ENCODE data around the gene MEIKIN. TPM values are rescaled to one million over a fixed set of nuclear protein-coding genes. Genes with fewer than 3 reads are reported as not detected.

The MEIKIN gene
- total RNA-seq, 1 experiment from 2014 or later: not detected

- Mint-ChIP-seq H3K4me3 (ENCODE audit: unreplicated experiment) (no peak overlapping the region), H3K27ac (ENCODE audit: unreplicated experiment) (no peak overlapping the region), H3K36me3 (ENCODE audit: insufficient read depth, unreplicated experiment) (no peaks in the 10 kb centered on the region), H3K4me1 (ENCODE audit: low read depth, unreplicated experiment) (no peaks in the 10 kb centered on the region), H3K9me3 (ENCODE audit: unreplicated experiment) (no peaks in the 10 kb centered on the region), H3K27me3 (ENCODE audit: insufficient read depth, unreplicated experiment) (peaks cover 11% of the 10 kb centered on the region)
- H3K27me3 ChIP-seq (replicated peaks; ENCODE audit: control insufficient read depth, insufficient read depth, low read length): no peaks in the 10 kb centered on the region
- BruUV-seq (replicated peaks): no TSS peak
- no peaks in the 10 kb centered on the region for H3K4me1 ChIP-seq
- ChIA-PET POLR2A (no interaction called here), CTCF (interaction anchor here (0.6 to 0.7 kb wide), 2 partner anchors 66 to 312 kb away, joined by 4 to 5 read pairs; no protein-coding TSS in a partner anchor)
- no peaks in the 10 kb centered on the region for H3K9me3 ChIP-seq
- no peaks in the 10 kb centered on the region for H3K36me3 ChIP-seq (ENCODE audit: control insufficient read depth, insufficient read depth, low read length)
- no peak overlapping the region for H3K4me3 ChIP-seq (ENCODE audit: low read depth, low read length)
- DNase-seq: no peak
- intact Hi-C loops (cut with micrococcal nuclease; ENCODE audit: unreplicated experiment): no loop called here
- no peak for TF ChIP-seq CTCF (IDR thresholded peaks at IDR 0.05; ENCODE audit: insufficient read depth in 1 of 2, low read depth in 1 of 2, low read length in 1 of 2, severe bottlenecking in 1 of 2, unreplicated experiment in 1 of 2)
Observed at GRCh38 chr5:131943916-131944315, 1.5 kb downstream of the MEIKIN start.

- H3K27me3 ChIP-seq (replicated peaks; ENCODE audit: control insufficient read depth, insufficient read depth, low read length): no peaks in the 10 kb centered on the region
- no peaks in the 10 kb centered on the region for H3K9me3 ChIP-seq
- no TSS peak for BruUV-seq (replicated peaks)
- no peaks in the 10 kb centered on the region for H3K4me1 ChIP-seq
- Mint-ChIP-seq H3K9me3 (ENCODE audit: unreplicated experiment) (no peaks in the 10 kb centered on the region), H3K36me3 (ENCODE audit: insufficient read depth, unreplicated experiment) (no peaks in the 10 kb centered on the region), H3K4me1 (ENCODE audit: low read depth, unreplicated experiment) (no peaks in the 10 kb centered on the region), H3K27ac (ENCODE audit: unreplicated experiment) (no peak overlapping the region), H3K27me3 (ENCODE audit: insufficient read depth, unreplicated experiment) (peaks cover 11% of the 10 kb centered on the region), H3K4me3 (ENCODE audit: unreplicated experiment) (no peak overlapping the region)
- ChIA-PET POLR2A (no interaction called here), CTCF (no interaction called here)
- intact Hi-C loops (cut with micrococcal nuclease; ENCODE audit: unreplicated experiment): no loop called here
- no peaks in the 10 kb centered on the region for H3K36me3 ChIP-seq (ENCODE audit: control insufficient read depth, insufficient read depth, low read length)
- no peak overlapping the region for H3K4me3 ChIP-seq (ENCODE audit: low read depth, low read length)
- no peak for DNase-seq
- TF ChIP-seq CTCF (IDR thresholded peaks at IDR 0.05; ENCODE audit: insufficient read depth in 1 of 2, low read depth in 1 of 2, low read length in 1 of 2, severe bottlenecking in 1 of 2, unreplicated experiment in 1 of 2): no peak
Observed at GRCh38 chr5:131942016-131942415, 3.4 kb downstream of the MEIKIN start.

DNA sequence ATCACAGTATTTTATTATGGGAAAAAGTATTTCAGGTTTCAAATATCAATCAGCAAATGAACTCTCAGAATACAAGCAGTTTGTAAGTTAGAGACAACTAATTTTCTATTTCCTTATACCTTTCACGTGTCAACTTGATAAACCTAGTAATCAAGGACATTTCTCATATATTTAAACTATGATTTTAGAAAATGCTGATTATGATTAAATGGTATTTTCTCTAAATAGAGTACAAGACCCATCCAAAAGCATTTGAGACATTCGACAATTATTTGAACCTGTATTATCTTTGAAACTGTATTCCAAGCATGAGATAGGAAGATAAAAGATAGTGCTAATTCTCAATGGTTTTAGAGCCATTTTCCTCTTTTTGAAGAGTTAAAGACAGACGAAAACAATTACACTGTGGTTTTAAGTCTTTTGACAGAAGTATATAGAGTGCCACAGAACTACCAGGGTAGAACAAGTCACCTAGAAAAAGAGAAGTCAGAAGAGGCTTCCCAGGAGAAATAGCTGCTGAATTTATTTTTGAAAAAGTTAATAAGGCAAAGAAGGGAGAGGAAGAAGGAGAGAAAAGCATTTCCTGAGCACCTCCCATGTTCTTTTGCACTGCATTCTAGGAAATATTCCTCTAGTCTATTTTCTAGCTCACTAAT lies 5.6 kb downstream of the MEIKIN start:
- Mint-ChIP-seq H3K27me3 (ENCODE audit: insufficient read depth, unreplicated experiment) (peaks cover 18% of the 10 kb centered on the region), H3K4me1 (ENCODE audit: low read depth, unreplicated experiment) (no peaks in the 10 kb centered on the region), H3K4me3 (ENCODE audit: unreplicated experiment) (no peak overlapping the region), H3K27ac (ENCODE audit: unreplicated experiment) (no peak overlapping the region), H3K36me3 (ENCODE audit: insufficient read depth, unreplicated experiment) (no peaks in the 10 kb centered on the region), H3K9me3 (ENCODE audit: unreplicated experiment) (no peaks in the 10 kb centered on the region)
- intact Hi-C loops (cut with micrococcal nuclease; ENCODE audit: unreplicated experiment): no loop called here
- Histone ChIP-seq H3K9me3 (no peaks in the 10 kb centered on the region), H3K27me3 (replicated peaks; ENCODE audit: control insufficient read depth, insufficient read depth, low read length) (no peaks in the 10 kb centered on the region), H3K4me1 (no peaks in the 10 kb centered on the region), H3K36me3 (ENCODE audit: control insufficient read depth, insufficient read depth, low read length) (no peaks in the 10 kb centered on the region), H3K4me3 (ENCODE audit: low read depth, low read length) (no peak overlapping the region)
- TF ChIP-seq CTCF (IDR thresholded peaks at IDR 0.05; ENCODE audit: insufficient read depth in 1 of 2, low read depth in 1 of 2, low read length in 1 of 2, severe bottlenecking in 1 of 2, unreplicated experiment in 1 of 2): no peak
- BruUV-seq (replicated peaks): no TSS peak
- POLR2A ChIA-PET: no interaction called here
- CTCF ChIA-PET: no interaction called here
- DNase-seq: no peak

All from Caco-2 (cell line).